ENCODE results near the gene SERINC4.

The SERINC4 gene

DNA sequence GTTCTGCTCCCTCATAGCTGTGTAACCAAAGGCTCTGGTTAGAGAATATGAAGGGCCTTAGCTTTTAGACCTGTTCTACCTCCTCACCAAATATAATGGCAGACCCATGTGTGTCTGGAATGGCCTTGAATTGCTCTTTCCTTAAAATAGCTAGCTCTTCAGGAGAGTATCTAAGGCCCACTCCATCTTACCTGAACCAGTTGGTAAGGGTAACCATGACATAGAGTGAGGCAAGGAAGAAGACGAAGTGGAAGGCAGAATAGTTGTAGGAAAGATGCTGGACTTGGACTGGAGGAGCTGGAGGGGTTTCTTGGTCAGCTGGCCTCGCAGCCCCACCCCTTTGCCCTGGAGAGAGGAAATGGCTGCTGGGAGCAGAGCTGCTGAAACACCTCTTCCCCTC lies 4.8 kb downstream of the SERINC4 start:
- Histone ChIP-seq H3K4me1 (ENCODE audit: insufficient read depth, poor library complexity, severe bottlenecking) (peaks cover 5% of the 10 kb centered on the region), H3K27me3 (ENCODE audit: insufficient read depth, poor library complexity, severe bottlenecking) (no peaks in the 10 kb centered on the region), H3K4me3 (ENCODE audit: severe bottlenecking) (no peak overlapping the region), H3K27ac (ENCODE audit: poor library complexity, severe bottlenecking) (no peak overlapping the region), H3K36me3 (ENCODE audit: low read depth) (peaks cover 61% of the 10 kb centered on the region), H3K9me3 (ENCODE audit: severe bottlenecking) (no peaks in the 10 kb centered on the region)
- DNase-seq (ENCODE audit: low spot score), result no peak
- TF ChIP-seq, protein P1, sequence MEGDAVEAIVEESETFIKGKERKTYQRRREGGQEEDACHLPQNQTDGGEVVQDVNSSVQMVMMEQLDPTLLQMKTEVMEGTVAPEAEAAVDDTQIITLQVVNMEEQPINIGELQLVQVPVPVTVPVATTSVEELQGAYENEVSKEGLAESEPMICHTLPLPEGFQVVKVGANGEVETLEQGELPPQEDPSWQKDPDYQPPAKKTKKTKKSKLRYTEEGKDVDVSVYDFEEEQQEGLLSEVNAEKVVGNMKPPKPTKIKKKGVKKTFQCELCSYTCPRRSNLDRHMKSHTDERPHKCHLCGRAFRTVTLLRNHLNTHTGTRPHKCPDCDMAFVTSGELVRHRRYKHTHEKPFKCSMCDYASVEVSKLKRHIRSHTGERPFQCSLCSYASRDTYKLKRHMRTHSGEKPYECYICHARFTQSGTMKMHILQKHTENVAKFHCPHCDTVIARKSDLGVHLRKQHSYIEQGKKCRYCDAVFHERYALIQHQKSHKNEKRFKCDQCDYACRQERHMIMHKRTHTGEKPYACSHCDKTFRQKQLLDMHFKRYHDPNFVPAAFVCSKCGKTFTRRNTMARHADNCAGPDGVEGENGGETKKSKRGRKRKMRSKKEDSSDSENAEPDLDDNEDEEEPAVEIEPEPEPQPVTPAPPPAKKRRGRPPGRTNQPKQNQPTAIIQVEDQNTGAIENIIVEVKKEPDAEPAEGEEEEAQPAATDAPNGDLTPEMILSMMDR (IDR thresholded peaks at IDR 0.05; ENCODE audit: poor library complexity, severe bottlenecking), result no peak
- no peak for ATAC-seq (ENCODE audit: low read depth)

DNA sequence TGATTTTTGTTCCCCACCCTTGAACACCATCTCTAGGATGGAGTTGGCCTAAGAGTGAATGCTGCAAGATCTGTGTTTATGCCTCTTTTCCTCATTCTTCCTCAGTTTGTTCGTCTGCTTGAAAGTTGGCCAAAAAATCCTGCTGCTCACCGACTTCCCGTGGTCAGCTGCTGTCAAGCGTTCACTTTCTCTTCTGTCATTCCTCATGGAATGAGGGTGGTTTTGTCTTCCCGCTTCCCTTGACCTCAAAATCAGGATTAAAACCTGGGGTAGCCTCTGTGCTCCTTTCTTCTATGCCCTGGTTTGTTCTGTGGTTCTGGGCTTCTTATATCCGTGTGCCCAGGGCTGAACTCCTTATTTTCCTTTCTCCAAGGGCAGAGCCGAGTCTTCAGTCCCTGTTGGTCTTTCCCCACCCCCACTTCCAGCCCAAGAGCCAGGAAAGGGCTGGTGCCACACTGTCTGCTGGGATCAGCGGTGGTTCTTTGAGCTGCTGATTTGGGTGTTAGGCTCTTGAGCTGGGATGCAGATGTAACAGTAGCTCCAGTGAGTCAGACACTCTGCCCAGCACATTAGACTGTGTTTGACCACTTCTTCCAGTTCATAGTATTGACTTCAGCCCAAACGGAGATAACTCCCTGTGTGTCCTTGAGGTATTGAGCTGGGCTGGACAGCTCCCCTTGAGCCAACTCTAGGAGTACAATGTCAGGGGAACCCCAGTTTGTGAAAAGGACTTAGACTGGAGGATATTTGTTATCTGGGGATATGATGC lies 5.6 kb downstream of the SERINC4 start:
- H3K4me3 ChIP-seq (ENCODE audit: severe bottlenecking), result no peak overlapping the region
- ATAC-seq (ENCODE audit: low read depth) (no peak), DNase-seq (ENCODE audit: low spot score) (no peak)
- H3K9me3 ChIP-seq (ENCODE audit: severe bottlenecking), result no peaks in the 10 kb centered on the region
- TF ChIP-seq, protein P1 (IDR thresholded peaks at IDR 0.05; ENCODE audit: poor library complexity, severe bottlenecking), result no peak
- H3K27me3 ChIP-seq (ENCODE audit: insufficient read depth, poor library complexity, severe bottlenecking), result no peaks in the 10 kb centered on the region
- H3K36me3 ChIP-seq (ENCODE audit: low read depth), result peaks cover 54% of the 10 kb centered on the region
- H3K4me1 ChIP-seq (ENCODE audit: insufficient read depth, poor library complexity, severe bottlenecking), result peaks cover 5% of the 10 kb centered on the region
- no peak overlapping the region for H3K27ac ChIP-seq (ENCODE audit: poor library complexity, severe bottlenecking)

DNA sequence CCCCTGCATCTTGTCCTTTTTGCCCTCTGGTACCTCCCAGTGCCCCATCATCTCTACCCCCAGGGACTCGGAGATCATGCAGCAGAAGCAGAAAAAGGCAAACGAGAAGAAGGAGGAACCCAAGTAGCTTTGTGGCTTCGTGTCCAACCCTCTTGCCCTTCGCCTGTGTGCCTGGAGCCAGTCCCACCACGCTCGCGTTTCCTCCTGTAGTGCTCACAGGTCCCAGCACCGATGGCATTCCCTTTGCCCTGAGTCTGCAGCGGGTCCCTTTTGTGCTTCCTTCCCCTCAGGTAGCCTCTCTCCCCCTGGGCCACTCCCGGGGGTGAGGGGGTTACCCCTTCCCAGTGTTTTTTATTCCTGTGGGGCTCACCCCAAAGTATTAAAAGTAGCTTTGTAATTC lies 6.4 kb downstream of the SERINC4 start:
- TF ChIP-seq, protein P1 (IDR thresholded peaks at IDR 0.05; ENCODE audit: poor library complexity, severe bottlenecking), result no peak
- peaks cover 5% of the 10 kb centered on the region for H3K4me1 ChIP-seq (ENCODE audit: insufficient read depth, poor library complexity, severe bottlenecking)
- peak overlapping the region; percentile 67 for H3K27ac ChIP-seq (ENCODE audit: poor library complexity, severe bottlenecking)
- H3K27me3 ChIP-seq (ENCODE audit: insufficient read depth, poor library complexity, severe bottlenecking), result no peaks in the 10 kb centered on the region
- DNase-seq (ENCODE audit: low spot score), result no peak
- ATAC-seq (ENCODE audit: low read depth), result no peak
- no peak overlapping the region for H3K4me3 ChIP-seq (ENCODE audit: severe bottlenecking)
- peaks cover 46% of the 10 kb centered on the region for H3K36me3 ChIP-seq (ENCODE audit: low read depth)
- H3K9me3 ChIP-seq (ENCODE audit: severe bottlenecking), result no peaks in the 10 kb centered on the region

DNA sequence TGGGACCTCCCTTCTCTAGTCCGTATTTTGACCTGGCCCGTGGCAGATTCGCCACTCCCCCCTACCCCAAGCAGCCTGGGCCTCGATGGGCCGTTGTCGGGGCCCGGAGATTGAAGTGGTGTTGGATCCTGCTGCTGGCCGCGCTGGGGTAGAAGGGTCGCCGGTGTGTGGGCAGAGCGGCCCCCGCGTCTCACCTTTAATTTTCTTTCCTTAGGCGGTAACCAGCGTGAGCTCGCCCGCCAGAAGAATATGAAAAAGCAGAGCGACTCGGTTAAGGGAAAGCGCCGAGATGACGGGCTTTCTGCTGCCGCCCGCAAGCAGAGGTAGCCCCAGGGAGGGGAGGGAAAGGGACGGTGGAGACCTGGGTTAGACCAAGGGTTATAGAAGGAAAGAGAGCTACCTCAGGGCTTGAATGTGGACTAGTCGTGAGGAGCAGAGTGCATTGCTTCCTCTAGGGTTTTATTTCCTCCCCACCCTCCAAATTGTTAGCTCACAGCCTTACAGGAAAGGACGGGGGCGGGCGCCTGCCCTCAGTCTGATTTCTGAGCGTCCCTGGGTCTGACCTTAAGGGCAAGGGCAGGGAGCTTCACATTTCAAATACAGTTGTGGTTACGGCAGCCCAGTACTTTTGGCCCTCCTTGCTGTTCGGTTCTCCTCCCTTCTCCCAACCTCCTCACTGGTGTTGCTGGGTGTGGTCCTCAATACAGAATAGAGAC lies 7.1 kb downstream of the SERINC4 start:
- ATAC-seq (ENCODE audit: low read depth) (peak; percentile 4; the same call in 1 of the 3 replicates), DNase-seq (ENCODE audit: low spot score) (no peak)
- TF ChIP-seq, protein P1 (IDR thresholded peaks at IDR 0.05; ENCODE audit: poor library complexity, severe bottlenecking), result no peak
- peak overlapping the region; percentile 89 for H3K4me3 ChIP-seq (ENCODE audit: severe bottlenecking)
- H3K27me3 ChIP-seq (ENCODE audit: insufficient read depth, poor library complexity, severe bottlenecking), result no peaks in the 10 kb centered on the region
- H3K36me3 ChIP-seq (ENCODE audit: low read depth), result peaks cover 44% of the 10 kb centered on the region
- H3K27ac ChIP-seq (ENCODE audit: poor library complexity, severe bottlenecking), result peak overlapping the region; percentile 67
- H3K4me1 ChIP-seq (ENCODE audit: insufficient read depth, poor library complexity, severe bottlenecking), result no peaks in the 10 kb centered on the region
- H3K9me3 ChIP-seq (ENCODE audit: severe bottlenecking), result no peaks in the 10 kb centered on the region

All from RWPE2 (cell line).